GM19240 (cell line): ENCODE measurements around the gene CTSD.

Experiments
- DNase-seq: peaks from one replicate; pipeline ENCODE4 v3.0.0; 2011; ENCODE audit warnings: low spot score; ENCODE audit not compliant: insufficient read length

Gene CTSD

DNA sequence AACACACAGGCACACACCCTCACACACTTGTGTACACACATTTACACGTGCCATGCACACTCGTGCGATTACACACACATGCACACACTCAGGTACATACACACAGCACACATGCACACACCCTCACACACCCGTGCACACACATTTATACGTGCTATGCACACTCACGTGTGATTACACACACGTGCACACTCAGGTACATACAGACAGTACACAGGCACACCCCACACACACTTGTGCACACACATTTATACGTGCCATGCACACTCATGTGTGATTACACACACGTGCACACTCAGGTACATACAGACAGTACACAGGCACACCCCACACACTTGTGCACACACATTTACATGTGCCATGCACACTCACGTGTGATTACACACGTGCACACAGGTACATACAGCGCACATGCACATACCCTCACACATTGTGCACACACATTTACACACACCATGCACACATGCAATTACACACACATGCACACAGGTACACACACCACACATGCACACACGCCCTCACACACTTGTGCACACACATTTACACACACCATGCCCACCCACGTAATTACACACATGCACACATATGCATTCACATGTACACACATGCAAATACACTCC, 17.9 kb downstream of the CTSD start:
- DNase-seq = no peak

DNA sequence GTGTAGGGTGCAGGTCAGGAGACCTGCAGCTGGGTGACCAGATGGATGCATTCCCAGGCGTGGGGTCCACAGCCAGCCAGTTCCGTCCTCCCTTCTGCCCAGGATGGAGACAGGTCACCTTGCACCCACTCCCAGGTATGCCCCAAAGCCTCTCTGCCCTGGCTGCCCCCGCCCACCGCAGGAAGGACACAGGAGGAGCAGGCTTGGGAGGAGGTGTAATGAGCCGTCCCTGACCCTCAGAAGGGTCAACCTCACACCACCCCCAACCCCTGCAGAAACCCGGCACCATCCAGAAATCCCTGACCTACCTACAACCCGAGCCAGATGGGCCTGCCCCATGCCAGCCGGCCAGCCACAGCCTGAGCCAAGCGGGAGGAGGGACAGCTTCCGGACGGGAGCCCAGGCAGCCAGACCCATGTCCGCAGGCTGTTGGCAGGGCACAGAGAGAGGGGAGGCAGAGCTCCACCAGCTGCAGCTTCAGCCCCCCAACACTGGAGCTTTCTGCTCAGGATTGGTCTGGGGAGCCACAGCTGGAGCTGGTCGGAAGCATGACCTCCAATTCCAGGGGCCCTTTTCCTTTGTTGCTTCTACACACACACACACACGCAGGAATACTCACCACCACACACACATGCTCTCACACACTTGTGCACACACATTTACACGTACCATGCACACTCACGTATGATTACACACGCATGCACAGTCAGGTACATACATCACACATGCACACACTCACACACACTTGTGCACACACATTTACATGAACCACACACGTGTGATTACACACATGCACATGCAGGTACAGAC, 18.6 kb downstream of the CTSD start:
- no peak for DNase-seq

DNA sequence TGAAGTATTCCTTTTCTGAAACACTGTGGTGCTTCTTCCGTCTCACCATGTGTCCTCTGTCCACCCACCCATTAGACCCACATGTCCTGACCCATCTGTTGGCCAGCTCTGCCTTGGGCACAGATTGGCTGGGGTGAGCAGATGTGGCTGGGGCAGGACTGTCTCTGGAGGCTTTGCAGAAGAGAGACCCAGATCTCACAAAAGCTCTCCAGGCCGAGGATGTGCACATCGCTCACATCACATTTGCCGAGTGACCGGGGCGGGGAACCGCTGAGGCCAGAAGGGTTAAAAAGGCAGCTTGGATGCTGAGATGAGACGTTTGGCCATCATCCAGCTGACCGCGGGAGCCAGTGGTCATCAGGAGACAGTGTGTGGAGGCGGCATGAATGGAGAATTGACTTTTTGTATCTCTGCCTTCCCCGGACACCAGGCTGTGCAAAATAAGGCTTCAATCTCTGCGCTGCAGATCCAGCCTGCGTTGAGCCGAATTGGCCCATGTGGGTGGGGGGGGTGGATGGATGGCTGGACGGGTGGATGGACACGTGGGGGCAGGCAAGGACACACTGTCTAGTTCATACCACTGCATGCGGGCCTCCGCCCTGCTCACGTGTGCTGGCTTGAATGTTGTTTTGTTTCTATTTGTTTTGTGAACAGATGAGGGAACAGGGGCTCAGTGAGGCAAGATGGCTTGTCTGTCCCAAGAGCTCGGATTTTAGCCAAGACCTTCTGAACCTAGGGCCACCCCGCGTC, 19.4 kb downstream of the CTSD start:
- DNase-seq = no peak

DNA sequence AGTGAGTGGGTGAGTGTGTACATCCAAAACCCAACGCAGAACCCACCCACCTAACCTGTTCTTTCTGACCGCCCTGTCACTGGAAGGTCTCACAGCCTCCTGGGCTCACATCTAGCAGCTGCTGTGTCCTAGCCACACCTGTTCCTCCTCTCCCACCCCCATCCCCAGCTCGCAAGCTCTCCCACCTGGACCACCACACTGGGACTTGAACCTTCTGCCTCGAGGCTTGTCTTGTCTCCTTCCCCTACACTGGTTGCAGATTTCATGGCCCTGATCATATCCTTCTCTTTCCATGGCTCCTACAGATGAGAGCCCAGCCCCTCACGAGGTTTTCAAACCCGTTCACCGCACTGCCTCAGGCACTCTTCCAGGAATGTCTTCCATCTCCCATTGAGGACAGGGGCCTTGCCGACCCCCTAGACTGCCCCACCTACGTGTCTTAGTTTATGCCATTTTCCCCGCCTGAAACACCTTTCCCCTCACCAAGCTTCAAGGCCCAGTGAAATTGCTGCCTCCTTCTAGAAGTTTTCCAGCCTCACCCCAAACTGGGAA, 20.1 kb downstream of the CTSD start:
- DNase-seq = no peak

DNA sequence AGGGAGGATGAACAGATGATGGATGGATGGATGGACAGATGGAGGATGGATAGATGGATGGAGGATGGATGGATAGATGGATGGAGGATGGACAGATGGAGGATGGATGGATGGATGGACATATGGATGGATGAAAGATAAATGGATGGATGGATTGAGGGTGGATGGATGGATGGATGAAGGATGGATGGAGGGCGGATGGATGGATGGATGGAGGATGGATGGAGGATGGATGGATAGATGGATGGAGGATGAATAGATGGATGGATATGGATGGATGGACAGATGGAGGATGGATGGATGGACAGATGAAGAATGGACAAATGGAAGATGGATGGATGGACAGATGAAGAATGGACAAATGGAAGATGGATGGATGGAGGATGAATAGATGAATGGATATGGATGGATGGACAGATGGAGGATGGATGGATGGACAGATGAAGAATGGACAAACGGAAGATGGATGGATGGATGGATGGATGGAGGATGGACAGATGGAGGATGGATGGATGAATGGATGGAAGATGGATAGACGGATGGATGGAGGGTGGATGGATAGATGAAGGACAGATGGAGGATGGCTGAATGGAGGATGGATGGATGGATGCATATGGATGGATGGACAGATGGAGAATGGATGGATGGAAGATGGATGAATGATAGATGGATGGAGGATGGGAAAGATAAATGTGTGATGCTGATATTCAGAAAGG, 20.7 kb downstream of the CTSD start:
- no peak for DNase-seq

DNA sequence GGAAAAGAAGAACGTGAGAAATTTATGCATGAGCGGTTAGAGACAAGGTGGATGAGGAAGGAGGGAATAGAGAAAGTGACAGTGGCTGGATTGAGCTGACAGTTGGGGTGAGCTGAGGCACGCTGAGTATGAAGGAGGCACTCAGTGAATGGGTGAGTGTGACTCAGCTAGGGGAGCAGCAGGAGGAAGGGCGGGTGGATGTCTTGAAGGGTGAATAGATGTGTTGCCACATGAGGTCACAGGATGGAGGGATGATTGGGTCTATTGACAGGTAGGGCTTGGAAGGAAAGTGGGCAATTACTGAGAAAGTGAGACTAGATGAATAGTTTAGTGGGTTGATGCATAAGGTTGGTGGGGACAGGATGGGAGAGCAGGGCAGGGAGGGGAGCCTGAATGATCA, 21.4 kb downstream of the CTSD start:
- DNase-seq = no peak

DNA sequence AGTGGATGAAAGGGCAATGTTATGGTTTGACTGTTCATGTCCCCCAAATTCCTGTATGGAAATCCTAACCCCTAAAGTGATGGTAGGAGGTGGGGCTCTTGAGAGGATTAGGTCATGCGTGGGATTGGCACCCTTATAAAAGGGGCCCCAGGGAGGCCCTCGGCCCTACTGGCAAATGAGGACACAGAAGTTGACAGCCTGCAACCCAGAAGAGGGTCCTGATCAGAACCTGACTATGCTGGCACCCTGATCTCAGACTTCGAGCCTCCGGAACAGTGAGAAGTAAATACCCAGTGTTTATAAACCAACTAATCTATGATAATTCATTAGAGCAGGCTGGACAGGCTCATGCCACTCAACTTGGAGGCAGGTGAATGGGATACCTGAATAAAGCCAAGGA, 22.0 kb downstream of the CTSD start:
- no peak for DNase-seq

DNA sequence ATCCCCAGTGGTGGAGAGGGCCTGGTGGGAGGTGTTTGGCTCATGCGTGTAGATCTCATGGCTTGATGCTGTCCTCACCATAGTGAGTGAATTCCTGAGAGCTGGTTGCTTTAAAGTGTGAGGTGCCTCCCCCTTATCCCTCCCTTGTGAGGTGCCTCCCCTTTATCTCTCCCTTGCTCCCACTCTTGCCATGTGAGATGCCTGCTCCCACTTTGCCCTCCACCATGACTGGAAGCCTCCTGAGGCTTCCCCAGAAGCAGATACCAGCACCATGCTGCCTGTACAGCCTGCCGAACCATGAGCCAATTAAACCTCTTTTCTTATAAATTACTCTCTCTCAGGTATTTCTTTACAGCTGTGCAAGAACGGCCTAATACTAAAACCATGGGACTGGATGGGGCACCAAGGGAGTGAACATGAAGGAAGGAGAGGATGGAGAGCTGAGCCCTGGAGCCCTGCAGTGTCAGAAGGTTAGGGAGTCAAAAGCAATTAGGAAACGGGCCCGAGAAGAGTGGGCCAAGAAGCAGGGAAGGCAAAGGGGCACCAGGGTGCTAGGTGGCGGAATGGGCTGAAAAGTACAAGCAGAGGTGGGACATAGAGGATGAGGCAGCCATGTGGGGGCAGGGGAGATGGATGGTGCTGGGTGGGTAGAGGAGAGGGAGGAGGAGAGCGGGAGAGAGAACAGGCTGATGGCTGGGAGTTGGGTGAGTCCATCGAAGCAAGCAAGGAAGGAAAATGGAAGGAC, 22.8 kb downstream of the CTSD start:
- DNase-seq = no peak

DNA sequence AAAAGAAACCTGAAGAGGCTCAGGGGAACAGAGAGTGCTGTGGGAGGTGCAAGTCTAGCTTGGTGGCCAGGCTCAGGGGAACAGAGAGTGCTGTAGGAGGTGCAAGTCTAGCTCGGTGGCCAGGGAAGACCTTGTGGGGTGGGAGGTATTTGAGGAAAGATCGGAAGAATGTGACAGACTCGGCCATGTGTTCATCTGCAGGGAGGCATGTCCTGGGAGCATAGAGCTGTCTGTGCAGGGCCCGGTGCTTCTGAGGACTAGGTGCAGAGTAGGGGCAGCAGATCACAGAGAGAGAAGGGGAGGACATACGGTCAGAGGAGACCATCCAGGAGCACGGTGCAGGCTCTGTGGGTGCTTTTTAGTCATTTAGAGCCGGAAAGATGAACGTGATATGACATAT, 24.2 kb downstream of the CTSD start:
- no peak for DNase-seq

DNA sequence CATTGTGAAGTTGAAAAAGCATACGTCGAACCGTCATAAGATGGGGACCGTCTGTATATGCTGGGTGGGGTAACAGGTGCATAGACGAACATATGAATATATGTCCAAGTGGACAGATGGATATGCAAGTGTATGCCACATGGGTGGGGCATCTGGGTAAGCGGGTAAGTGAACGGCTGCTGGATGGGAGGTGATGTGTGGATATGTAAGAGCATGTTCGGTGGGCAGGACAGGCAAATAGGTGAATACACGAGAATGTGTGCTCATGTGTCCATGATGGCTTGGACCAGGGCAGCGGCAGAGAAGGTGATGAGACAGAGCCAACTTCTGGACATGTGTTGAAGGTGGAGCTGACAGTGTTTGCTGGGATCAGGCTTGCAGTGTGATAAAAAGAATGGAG, 25.3 kb downstream of the CTSD start:
- no peak for DNase-seq

DNA sequence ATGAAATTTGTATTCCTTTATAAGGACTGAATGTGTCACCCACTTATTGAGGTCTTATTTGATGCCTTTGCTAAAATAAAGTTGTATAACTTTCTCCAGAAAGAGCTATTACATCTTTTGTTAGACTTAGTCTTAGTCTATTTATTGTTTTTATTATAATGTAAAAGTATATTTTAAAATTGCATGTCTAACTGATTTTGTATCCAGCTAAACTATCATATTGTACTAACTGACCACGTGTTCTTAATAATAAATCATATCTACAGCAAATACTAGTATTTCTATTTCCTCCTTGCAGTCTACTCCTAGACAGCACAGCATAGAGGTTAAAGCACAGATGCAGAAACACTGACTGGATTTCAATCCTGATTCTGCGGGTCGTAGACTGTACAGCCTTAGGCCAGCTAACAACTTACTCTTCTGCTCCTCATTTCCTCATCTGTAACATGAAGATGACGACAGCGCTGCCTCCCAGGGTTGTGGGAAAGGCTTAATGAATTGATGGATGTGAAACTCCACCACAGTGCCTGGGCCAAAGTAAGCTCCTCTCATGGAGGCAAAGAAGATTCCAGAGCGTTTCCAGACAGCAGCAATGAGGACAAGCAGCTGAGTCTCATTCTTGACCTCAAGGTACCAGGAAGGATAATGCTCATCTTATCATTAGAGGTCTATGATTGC, 26.5 kb downstream of the CTSD start:
- no peak for DNase-seq

DNA sequence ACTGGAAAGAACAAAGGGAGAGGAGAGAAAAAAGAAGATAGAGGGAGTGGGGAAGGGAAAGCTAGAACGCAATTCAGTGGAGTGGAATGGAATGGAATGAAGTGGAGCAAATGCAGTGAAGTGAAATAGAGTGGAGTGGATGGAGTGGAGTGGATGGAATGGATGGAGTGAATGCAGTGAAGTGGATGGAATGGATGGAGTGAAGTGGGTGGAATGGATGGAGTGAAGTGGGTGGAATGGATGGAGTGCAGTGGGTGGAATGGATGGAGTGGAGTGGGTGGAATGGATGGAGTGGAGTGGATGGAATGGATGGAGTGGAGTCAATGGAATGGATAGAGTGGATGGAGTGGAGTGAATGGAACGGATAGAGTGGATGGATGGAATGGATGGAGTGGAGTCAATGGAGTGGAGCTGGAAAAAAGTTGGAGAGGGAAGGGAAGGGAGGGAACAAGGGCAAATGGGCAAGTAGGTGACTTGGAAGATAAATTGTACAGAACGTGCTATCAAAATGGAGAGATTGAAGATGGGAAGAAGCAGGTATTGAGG, 27.2 kb downstream of the CTSD start:
- DNase-seq = no peak

DNA sequence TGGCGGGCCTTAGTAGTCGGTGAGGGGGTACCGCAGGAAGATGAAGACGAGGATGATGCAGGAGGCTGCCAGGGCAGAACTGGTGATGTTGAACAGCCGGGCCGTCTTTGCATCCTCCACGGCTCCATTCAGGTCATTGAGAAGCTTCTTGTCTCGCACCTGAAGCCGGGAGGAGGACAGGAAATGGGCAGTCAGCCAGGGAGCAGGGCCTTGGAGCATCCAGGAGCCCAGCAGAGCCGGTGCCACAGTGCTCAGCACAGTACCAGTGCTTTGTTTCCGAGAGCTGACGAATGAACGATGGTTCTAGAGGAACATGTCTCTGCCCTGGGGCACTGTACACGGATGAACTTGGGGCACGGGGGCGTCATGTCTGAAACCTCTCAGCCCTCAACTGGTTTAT, 28.5 kb downstream of the CTSD start:
- DNase-seq = no peak

DNA sequence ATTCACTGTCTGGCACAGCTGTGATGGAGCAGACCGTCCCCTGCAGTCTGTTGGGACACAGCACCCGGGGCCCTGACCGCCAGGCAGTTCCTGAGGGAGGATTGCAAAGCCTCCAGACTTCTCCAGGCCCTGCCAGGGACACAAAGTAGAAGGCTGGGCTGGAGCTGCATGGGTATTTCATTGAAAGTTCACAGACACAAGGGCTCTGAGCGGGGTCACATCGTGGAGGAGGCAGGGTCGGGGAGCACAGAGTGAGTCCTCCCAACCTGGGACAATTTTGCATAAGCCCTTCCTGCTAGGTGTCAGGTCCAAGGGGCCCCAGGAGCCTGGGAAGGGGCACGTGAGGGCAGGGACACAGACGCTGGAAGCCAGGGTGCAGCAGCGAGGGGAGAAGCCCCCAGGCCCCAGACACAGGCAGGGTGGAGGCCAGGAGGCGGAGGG, 29.1 kb downstream of the CTSD start:
- no peak for DNase-seq

DNA sequence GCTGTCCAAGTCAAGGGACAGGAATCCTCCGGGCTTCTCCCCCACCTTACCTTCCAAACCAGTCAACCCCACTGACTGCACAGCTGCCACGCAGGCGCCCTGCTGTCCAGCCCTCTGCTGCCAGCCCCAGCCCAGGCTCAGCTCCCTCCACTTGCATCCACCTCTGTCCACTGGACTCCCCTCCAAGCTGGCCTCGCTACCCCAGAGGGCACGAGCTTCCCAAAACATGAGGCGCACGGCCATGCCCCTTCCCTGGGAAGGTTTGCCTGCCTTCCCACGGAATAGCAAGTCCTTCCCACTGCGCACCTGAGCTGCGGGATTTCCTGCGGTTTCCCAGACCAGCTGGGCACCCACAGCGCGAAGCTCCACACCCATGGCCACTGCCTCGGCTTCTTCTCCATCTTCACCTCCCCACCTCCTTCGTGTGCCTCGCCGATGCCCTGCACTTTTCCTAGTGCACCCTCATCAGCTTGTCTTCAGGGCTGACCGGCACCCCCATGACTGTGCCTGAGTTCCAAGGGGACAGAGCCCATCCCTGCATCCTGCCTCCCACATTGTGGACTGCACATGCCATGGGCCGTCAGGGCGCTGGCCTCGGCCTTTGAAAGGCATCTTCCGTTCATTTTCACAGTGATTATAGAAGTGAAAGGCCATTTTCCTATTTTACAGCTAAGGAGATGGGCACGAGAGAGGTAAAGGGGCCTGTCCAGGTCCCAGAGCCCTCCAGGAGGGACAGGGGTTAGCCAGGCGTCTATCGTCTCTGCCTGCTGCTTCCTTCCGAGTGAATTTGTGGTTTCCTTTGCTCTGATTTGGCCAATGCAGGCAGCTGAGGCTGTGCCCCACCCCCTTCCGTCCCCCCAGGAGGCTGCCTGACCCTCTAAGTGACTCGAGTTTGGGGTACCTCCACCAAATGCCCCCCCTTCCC, 29.7 kb downstream of the CTSD start:
- DNase-seq = no peak

DNA sequence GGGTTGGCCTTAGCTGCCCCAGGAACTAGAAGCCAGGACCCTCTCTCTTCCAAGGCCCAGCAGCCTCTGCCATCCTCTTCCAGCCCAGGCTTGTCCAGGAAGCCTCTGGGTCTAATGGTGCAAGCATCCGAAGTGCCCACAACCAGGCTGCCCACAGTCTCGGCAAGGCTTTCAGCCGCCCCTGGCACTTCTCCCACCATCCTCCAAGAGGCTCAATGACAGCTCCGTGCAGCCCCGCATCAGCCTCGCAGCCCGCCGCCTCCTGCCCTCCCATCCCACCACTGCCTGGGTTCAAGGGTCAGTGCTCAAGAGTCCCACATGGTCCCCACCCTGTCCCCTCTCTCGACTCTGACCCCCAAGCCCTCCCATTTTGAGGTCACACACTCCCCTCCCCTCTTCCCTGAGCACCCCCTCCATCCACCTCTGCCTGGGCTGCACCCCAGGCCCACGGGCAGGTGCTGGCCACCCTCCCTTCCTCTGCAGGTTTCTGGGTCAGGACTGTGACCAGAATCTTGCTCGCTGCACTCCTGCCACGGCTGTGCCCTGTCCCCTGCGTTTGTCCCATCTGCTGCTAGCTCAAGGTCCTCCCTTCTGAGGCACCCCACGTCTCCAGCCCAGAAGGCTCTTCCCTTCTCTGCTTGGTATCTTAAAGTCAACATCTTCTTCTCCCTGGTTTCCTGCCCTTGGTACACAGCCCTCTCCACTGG, 30.6 kb downstream of the CTSD start:
- DNase-seq = no peak

DNA sequence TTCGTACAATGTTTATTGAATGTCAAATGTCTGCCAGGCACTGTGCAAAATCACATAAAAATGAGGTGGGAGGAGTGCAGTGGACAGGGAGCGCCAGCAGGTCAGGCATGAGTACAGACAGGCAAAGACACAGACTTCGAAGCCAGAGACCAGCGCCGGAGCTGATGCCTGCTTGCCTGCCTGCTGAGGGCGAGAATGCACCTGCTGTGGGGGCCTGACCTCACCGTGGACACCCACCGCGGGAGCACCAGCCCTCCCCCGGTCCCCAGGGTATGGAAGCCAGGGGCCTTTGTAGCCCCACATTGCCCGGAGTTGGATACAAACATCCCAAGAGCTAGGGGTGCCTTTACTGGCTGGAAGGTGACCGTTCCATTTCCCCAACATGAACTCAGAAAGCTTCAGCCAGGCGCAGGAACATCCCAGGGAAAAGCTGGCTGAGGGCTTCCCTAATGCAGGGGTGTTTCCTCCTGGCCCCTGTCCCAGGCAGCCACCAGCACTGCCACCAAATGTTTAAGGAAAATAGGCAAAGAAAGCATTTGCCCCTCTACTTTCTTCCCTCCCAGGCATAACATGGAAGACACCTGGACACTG, 31.2 kb downstream of the CTSD start:
- DNase-seq = no peak
